Rectal smooth muscle tissue (tissue), 1 donor: ENCODE results near the gene CEBPA.

Source experiments
- H3K27ac ChIP-seq: one replicate; pipeline ENCODE4 v1.7.0; 2013; ENCODE audit warnings: low read depth, low read length, inconsistent platforms
- H3K27me3 ChIP-seq: one replicate; pipeline ENCODE4 v1.7.0; 2013; ENCODE audit warnings: low read length; ENCODE audit not compliant: control insufficient read depth, insufficient read depth
- H3K36me3 ChIP-seq: one replicate; pipeline ENCODE4 v1.7.0; 2013; ENCODE audit warnings: low read length; ENCODE audit not compliant: control insufficient read depth, insufficient read depth
- H3K4me1 ChIP-seq: one replicate; pipeline ENCODE4 v1.7.0; 2013; ENCODE audit warnings: low read length; ENCODE audit not compliant: control insufficient read depth, insufficient read depth
- H3K4me3 ChIP-seq: one replicate; pipeline ENCODE4 v1.7.0; 2013; ENCODE audit warnings: low read length
- H3K9ac ChIP-seq: one replicate; pipeline ENCODE4 v1.7.0; 2013; ENCODE audit warnings: low read length

Gene CEBPA

DNA sequence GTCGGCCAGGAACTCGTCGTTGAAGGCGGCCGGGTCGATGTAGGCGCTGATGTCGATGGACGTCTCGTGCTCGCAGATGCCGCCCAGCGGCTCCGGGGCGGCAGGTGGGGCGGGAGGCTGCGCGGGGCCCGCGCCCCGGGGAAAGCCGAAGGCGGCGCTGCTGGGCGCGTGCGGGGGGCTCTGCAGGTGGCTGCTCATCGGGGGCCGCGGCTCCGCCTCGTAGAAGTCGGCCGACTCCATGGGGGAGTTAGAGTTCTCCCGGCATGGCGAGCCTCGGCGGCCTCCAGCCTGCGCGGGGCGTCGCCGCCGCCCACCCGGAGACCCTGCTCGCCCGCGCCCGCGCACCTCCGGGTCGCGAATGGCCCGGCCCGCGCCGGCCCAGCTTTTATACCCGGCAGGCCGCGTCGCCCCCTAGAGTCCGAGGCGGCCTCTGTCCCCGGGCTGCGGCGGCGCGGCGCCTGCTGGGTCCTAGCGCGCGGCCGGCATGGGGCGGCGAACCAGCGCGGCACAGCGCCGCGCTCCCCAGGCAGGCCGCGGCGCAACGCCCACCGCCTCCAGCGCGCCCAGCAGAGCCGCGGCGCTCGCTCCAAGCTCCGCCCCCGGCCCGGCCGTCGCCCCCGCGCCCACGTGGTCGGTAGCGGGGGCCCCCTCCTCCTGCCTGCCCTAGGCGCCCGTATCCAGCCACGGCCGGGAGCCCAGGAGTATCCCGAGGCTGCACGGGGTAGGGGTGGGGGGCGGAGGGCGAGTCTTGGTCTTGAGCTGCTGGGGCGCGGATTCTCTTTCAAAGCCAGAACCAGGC is at the start of gene CEBPA:
TSS of gene CEBPA (minus strand) at position 360 of the 799 bp plus-strand sequence. CDS start at position 240, 120 bp downstream.
- Histone ChIP-seq H3K4me3 (peak within 1 kb of the TSS; percentile 77), H3K4me1 (peaks cover 3% of the 10 kb centered on the region), H3K27me3 (peaks cover 6% of the 10 kb centered on the region), H3K9ac (peak within 1 kb of the TSS; percentile 3), H3K36me3 (no peaks in the 10 kb centered on the region), H3K27ac (peak within 1 kb of the TSS; percentile 76)

GRCh38 chr19:33350538-33351309 is 48.4 kb upstream of the CEBPA start:
- H3K4me1 ChIP-seq, result no peaks in the 10 kb centered on the region
- H3K9ac ChIP-seq, result no peak overlapping the region
- no peaks in the 10 kb centered on the region for H3K36me3 ChIP-seq
- H3K27me3 ChIP-seq, result peaks cover 4% of the 10 kb centered on the region
- H3K4me3 ChIP-seq, result no peak overlapping the region
- no peak overlapping the region for H3K27ac ChIP-seq

DNA sequence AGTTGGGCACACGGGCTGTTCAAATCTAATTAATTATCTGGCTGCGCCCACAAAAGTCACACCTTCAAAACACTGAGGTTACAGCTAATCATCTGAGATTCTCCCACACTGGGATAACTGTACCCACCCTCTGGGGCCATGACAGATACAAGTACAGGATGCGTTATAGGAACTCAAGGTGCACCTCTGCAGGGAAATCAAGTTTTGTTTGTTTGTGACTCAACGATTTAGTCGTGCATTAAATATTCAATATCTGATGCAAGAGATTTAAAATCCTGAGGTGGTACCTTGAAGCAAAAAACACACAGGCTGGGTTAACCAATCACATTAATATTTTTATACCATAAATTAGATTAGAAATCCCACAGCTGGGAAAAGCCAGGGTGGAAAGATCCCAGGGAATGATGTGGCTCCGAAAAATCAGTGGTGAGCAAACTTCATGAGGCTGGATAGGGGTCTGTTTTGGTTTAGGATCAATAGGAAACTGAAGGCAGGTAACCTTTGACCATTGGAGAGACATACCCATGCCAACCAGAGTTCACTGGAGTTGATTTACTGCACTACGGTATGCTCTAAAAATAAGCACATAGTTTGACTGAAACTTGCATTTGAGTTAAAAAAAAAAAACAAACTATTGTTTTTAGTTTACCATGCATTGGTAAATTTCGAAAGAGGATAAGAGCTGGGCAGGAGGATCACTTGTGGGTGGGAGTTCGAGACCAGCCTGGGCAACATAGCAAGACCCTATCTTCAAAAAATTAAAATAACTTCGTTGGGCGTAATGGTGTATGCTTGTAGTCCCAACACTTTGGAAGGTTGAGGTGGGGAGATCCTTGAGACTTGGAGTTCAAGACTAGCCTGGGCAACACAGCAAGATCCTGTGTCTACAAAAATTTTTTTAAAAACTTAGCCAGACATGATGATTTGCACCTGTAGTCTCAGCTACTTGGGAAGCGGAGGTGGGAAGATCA is 47.3 kb upstream of the CEBPA start:
- H3K27ac ChIP-seq, result no peak overlapping the region
- no peak overlapping the region for H3K9ac ChIP-seq
- H3K4me1 ChIP-seq, result no peaks in the 10 kb centered on the region
- H3K4me3 ChIP-seq, result no peak overlapping the region
- H3K27me3 ChIP-seq, result peaks cover 4% of the 10 kb centered on the region
- no peaks in the 10 kb centered on the region for H3K36me3 ChIP-seq

DNA sequence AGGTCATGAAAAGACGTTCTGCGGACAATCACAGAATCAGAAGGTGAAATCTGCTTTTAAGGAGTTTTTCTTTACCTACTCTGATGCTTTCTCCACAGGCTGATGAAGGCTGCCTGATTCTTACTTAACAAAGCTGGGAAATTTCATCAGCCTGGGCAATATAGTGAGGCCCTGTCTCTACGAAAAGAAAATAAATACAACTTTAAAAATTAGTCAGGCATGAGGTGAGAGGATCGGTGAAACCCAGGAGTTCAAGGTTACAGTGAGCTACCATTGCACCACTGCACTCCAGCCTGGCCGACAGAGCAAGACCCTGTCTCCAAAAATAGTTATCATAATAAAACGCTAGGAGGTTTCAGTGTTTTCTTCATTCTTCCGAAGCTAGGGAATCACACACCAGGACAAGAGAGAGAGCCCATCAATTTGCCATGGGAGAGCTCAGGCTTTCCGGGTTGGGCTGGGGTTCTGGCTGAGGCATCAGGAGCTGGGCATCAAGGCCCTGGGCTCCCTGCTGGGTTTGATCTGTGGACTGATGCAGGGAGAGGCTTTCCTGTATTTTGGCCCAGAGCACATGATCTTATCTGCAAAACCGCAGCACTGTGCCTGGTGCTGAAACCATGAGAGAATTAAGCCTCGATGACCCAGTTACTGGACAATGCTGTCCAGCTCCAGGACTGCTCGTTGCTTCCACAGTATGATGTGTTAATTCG is 46.1 kb upstream of the CEBPA start:
- H3K36me3 ChIP-seq, result no peaks in the 10 kb centered on the region
- peaks cover 4% of the 10 kb centered on the region for H3K27me3 ChIP-seq
- H3K27ac ChIP-seq, result no peak overlapping the region
- no peaks in the 10 kb centered on the region for H3K4me1 ChIP-seq
- no peak overlapping the region for H3K9ac ChIP-seq
- H3K4me3 ChIP-seq, result no peak overlapping the region

GRCh38 chr19:33347300-33347699 is 45.0 kb upstream of the CEBPA start:
- Histone ChIP-seq H3K27ac (no peak overlapping the region), H3K4me1 (no peaks in the 10 kb centered on the region), H3K36me3 (no peaks in the 10 kb centered on the region), H3K4me3 (no peak overlapping the region), H3K9ac (no peak overlapping the region), H3K27me3 (peaks cover 4% of the 10 kb centered on the region)

DNA sequence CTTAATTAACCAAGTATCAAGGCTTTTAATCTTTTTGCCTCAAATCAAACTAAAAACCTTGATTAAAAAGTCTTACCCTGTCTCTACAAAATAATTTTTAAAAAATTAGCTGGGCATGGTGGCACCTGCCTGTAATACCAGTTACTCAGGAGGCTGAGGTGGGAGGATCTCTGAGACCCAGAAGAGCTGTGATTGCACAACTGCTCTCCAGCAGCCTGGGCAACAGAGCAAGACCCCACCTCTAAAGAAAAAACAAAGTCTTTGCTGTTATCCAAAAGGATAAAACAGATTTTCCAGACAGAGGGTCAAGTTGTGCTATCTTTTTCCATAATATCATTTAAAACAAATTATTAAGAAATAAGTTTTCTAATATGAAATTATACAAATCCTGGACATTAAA is 44.3 kb upstream of the CEBPA start:
- H3K36me3 ChIP-seq, result no peaks in the 10 kb centered on the region
- H3K4me3 ChIP-seq, result no peak overlapping the region
- H3K27me3 ChIP-seq, result peaks cover 4% of the 10 kb centered on the region
- no peak overlapping the region for H3K27ac ChIP-seq
- no peak overlapping the region for H3K9ac ChIP-seq
- H3K4me1 ChIP-seq, result no peaks in the 10 kb centered on the region

- H3K4me1 ChIP-seq, result no peaks in the 10 kb centered on the region
- H3K9ac ChIP-seq, result no peak overlapping the region
- H3K4me3 ChIP-seq, result no peak overlapping the region
- H3K27ac ChIP-seq, result no peak overlapping the region
- peaks cover 4% of the 10 kb centered on the region for H3K27me3 ChIP-seq
- H3K36me3 ChIP-seq, result no peaks in the 10 kb centered on the region
Measured at GRCh38 chr19:33345163-33345562, 42.8 kb upstream of the CEBPA start.

- Histone ChIP-seq H3K9ac (no peak overlapping the region), H3K27me3 (peaks cover 4% of the 10 kb centered on the region), H3K36me3 (no peaks in the 10 kb centered on the region), H3K4me3 (no peak overlapping the region), H3K27ac (no peak overlapping the region), H3K4me1 (no peaks in the 10 kb centered on the region)
Measured at GRCh38 chr19:33344573-33344925, 42.2 kb upstream of the CEBPA start.

DNA sequence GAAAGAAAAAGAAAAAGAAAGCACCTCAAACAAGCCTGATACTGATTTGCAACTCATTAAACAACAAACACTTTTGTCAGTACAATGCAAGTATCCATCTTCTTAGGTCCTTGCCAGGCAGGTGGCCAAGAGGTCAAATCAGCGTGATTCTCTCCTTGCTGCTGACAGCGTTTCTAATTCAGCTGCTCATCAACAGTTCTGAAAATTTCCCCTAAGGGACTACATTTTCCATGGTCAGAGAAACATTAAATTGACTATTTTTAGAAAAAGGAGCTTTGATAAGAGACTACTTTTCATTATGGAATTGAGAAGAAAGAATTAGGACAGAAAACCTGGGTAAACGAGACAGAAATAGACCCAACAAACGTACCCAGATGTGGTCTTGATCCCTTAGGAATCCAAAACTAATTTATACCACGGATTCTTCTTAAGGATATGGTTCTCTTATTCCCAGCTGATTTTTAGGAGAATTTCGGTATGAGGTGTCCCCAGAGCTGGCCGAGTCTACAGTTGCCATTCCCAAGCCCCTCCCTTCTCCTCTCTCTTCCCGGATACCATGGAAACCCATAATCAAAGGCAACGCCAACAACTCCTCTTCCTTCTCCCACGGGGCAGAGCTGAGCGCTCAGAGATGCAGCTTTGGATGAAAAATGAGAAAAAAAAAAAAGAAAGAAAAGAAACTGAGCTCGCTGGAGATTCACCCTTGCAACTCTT is 41.7 kb upstream of the CEBPA start:
- Histone ChIP-seq H3K4me1 (no peaks in the 10 kb centered on the region), H3K27ac (no peak overlapping the region), H3K9ac (no peak overlapping the region), H3K36me3 (no peaks in the 10 kb centered on the region), H3K4me3 (no peak overlapping the region), H3K27me3 (peaks cover 4% of the 10 kb centered on the region)

DNA sequence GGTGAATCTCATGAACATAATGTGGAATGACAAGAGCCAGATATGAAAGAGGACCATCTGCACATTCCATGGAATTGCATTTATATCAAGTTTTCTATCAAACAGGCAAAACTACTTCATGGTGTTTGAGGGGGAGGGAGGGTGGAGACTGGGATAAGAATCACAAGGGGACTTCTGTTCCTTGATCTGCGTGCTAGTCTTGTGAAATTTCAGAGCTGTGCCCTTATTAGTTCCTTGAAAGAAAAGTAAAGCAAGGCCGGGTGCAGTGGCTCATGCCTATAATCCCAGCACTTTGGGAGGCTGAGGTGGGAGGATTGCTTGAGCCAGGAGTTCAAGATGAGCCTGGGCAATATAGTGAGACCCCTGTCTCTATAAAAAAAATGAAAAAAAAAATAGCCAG is 41.0 kb upstream of the CEBPA start:
- H3K4me3 ChIP-seq, result no peak overlapping the region
- H3K27me3 ChIP-seq, result no peaks in the 10 kb centered on the region
- H3K36me3 ChIP-seq, result no peaks in the 10 kb centered on the region
- no peaks in the 10 kb centered on the region for H3K4me1 ChIP-seq
- no peak overlapping the region for H3K27ac ChIP-seq
- H3K9ac ChIP-seq, result no peak overlapping the region

DNA sequence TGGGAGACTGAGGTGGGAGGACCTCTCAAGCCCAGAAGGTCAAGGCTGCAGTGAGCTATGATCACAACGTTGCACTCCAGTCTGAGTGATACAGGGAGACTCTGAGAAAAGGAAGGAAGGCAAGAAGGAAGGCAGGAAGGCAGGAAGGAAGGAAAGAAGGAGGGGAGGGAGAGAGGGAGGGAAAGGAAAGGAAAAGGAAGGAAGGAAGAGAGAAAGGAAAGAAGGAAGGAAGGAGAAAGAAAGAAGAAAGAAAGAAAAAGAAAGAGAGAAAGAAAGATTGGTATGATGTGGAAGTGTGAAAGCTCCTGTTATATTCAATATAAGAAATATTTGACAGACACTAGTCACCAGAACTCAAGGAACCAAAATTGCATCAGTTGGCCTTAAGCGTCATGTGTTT is 38.7 kb upstream of the CEBPA start:
- Histone ChIP-seq H3K9ac (no peak overlapping the region), H3K27ac (no peak overlapping the region)

More for the DNA sequence above, 38.7 kb upstream of the CEBPA start:
- Histone ChIP-seq H3K4me1 (no peaks in the 10 kb centered on the region), H3K36me3 (no peaks in the 10 kb centered on the region), H3K4me3 (no peak overlapping the region), H3K27me3 (no peaks in the 10 kb centered on the region)
